Neural progenitor cell (in vitro differentiated cells): ENCODE measurements around the gene PUS10. TPM values are rescaled to one million over a fixed set of nuclear protein-coding genes. Genes with fewer than 3 reads are reported as not detected.
A peak's percentile ranks its signal among the peaks of the same experiment; 100 is the strongest.
"Not testable (repeated sequence)": the region's sequence is repeated elsewhere in the genome, so short reads cannot be mapped to it uniquely, and the experiment has no call there.

Experiments used
- DNase-seq: peaks from one replicate; pipeline ENCODE4 v3.0.0-alpha.2; 2016; ENCODE audit warnings: low spot score
- H2AFZ ChIP-seq: fragments of 200-600 bp; sonication (generic); replicated peaks from 2 replicates; pipeline ENCODE4 v1.6.1; 2016; ENCODE audit warnings: antibody characterized with exemption
- H3F3A ChIP-seq: fragments of 200-600 bp; sonication (generic); 2 replicates; pipeline ENCODE4 v1.6.1; 2016; ENCODE audit warnings: antibody characterized with exemption, low read depth
- H3K27ac ChIP-seq: fragments of 200-600 bp; sonication (generic); 2 replicates; pipeline ENCODE4 v1.5.1; 2016; ENCODE audit warnings: mild to moderate bottlenecking
- H3K27me3 ChIP-seq: fragments of 200-600 bp; sonication (generic); 2 replicates; pipeline ENCODE4 v1.6.1; 2016; ENCODE audit warnings: mild to moderate bottlenecking, moderate library complexity
- H3K36me3 ChIP-seq: fragments of 200-600 bp; sonication (generic); 2 replicates; pipeline ENCODE4 v1.5.1; 2016
- H3K4me1 ChIP-seq: fragments of 200-600 bp; sonication (generic); 2 replicates; pipeline ENCODE4 v1.6.1; 2016; ENCODE audit warnings: mixed run types
- H3K4me2 ChIP-seq: fragments of 200-600 bp; sonication (generic); 2 replicates; pipeline ENCODE4 v1.6.1; 2016
- H3K4me3 ChIP-seq: fragments of 200-600 bp; sonication (generic); 2 replicates; pipeline ENCODE4 v1.5.1; 2016
- H3K79me2 ChIP-seq: fragments of 200-600 bp; sonication (generic); 2 replicates; pipeline ENCODE4 v1.6.1; 2016; ENCODE audit warnings: low read depth
- H3K9ac ChIP-seq: fragments of 200-600 bp; sonication (generic); 2 replicates; pipeline ENCODE4 v1.6.1; 2016
- H3K9me3 ChIP-seq: fragments of 200-600 bp; sonication (generic); 2 replicates; pipeline ENCODE4 v1.5.1; 2016; ENCODE audit warnings: low read depth
- H4K20me1 ChIP-seq: fragments of 200-600 bp; sonication (generic); 2 replicates; pipeline ENCODE4 v1.6.1; 2016; ENCODE audit warnings: low read depth
- H3K27ac Mint-ChIP-seq: 3 replicates; pipeline ENCODE4 v1.8.0; 2021; ENCODE audit warnings: mixed read lengths
- H3K27me3 Mint-ChIP-seq: 2 replicates; pipeline ENCODE4 v1.8.0; 2022; ENCODE audit warnings: low read depth, mild to moderate bottlenecking, inconsistent platforms, moderate library complexity, mixed read lengths; ENCODE audit not compliant: insufficient read depth
- H3K36me3 Mint-ChIP-seq: 3 replicates; pipeline ENCODE4 v1.8.0; 2021; ENCODE audit warnings: mixed read lengths
- H3K4me1 Mint-ChIP-seq: 3 replicates; pipeline ENCODE4 v1.8.0; 2021; ENCODE audit warnings: mixed read lengths
- H3K4me3 Mint-ChIP-seq: 3 replicates; pipeline ENCODE4 v1.8.0; 2021; ENCODE audit warnings: mild to moderate bottlenecking, moderate library complexity, mixed read lengths
- H3K9me3 Mint-ChIP-seq: 3 replicates; pipeline ENCODE4 v1.8.0; 2020; ENCODE audit warnings: mixed read lengths
- CTCF ChIP-seq: fragments of 200-600 bp; sonication (generic); IDR thresholded peaks from 2 replicates; pipeline ENCODE4 v1.5.1; 2017; ENCODE audit warnings: antibody characterized with exemption, mild to moderate bottlenecking
- EZH2 ChIP-seq: fragments of 200-600 bp; sonication (generic); IDR thresholded peaks from 2 replicates; pipeline ENCODE4 v1.6.1; 2017; ENCODE audit warnings: antibody characterized with exemption, mild to moderate bottlenecking, moderate library complexity
- EZH2phosphoT487 ChIP-seq: fragments of 200-600 bp; sonication (generic); IDR thresholded peaks from 2 replicates; pipeline ENCODE4 v1.6.1; 2017; ENCODE audit warnings: antibody characterized with exemption
- total RNA-seq: library from RNA; depleted of rRNA; stranded (reverse); fragments of >200 nt; gene quantifications from 2 replicates; pipeline ENCODE4 v1.2.3, GENCODE V29; 2015; ENCODE audit warnings: low replicate concordance

Gene PUS10
- total RNA-seq, 1 donor from 2014 or later, result 11.3 TPM

GRCh38 chr2:61015976-61016375 is 2.1 kb downstream of the PUS10 start:
- Histone ChIP-seq H3K9ac (no peak overlapping the region), H3K4me3 (peak overlapping the region; percentile 71)
- no peak overlapping the region for H3K27ac Mint-ChIP-seq

DNA sequence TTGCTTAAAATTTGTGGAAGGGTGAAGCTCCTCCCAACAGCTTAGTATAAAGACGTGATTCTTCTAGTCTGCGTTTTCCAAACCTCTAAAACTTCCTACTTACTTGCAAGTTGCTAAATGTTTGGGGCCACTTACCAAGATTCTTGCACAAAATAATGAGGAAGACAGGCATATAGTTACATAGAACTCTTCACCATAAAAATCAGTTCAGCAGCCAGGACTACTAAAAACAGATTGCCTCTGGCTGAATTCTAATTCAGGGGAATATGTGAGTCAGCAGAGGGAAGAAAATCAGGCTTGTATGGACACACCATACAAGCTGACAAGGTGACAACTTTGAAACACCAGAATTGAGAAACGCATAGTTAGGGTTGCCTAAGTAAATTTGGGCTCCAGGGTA is 3.3 kb downstream of the PUS10 start:
- Histone ChIP-seq H2AFZ (no peak overlapping the region), H3K27me3 (no peaks in the 10 kb centered on the region), H3K79me2 (peaks cover 36% of the 10 kb centered on the region), H3K4me1 (peaks cover 14% of the 10 kb centered on the region), H3K9me3 (no peaks in the 10 kb centered on the region), H3K9ac (no peak overlapping the region), H3K4me3 (no peak overlapping the region), H3F3A (peaks cover 22% of the 10 kb centered on the region), H3K4me2 (no peak overlapping the region), H3K36me3 (peaks cover 3% of the 10 kb centered on the region), H4K20me1 (no peaks in the 10 kb centered on the region), H3K27ac (no peak overlapping the region)
- no peak for DNase-seq
- H3K9me3 Mint-ChIP-seq, result no peaks in the 10 kb centered on the region
- TF ChIP-seq EZH2 (no peak), CTCF (no peak), EZH2phosphoT487 (no peak)
- no peaks in the 10 kb centered on the region for H3K36me3 Mint-ChIP-seq
- peak overlapping the region; percentile 71 for H3K4me3 Mint-ChIP-seq
- H3K27me3 Mint-ChIP-seq, result peaks cover 3% of the 10 kb centered on the region
- no peak overlapping the region for H3K27ac Mint-ChIP-seq
- H3K4me1 Mint-ChIP-seq, result peaks cover 21% of the 10 kb centered on the region

More at GRCh38 chr2:61015976-61016375, 2.1 kb downstream of the PUS10 start:
- H3F3A ChIP-seq, result peaks cover 22% of the 10 kb centered on the region
- Mint-ChIP-seq H3K27me3 (peaks cover 3% of the 10 kb centered on the region), H3K4me3 (peak overlapping the region; percentile 100), H3K36me3 (peaks cover 5% of the 10 kb centered on the region), H3K4me1 (peaks cover 22% of the 10 kb centered on the region), H3K9me3 (peaks cover 2% of the 10 kb centered on the region)
- no peaks in the 10 kb centered on the region for H3K9me3 ChIP-seq
- no peak for DNase-seq
- H2AFZ ChIP-seq, result no peak overlapping the region
- peak overlapping the region; percentile 84 for H3K4me2 ChIP-seq
- peaks cover 49% of the 10 kb centered on the region for H3K79me2 ChIP-seq
- H3K36me3 ChIP-seq, result peaks cover 7% of the 10 kb centered on the region
- TF ChIP-seq EZH2 (no peak), CTCF (no peak), EZH2phosphoT487 (no peak)
- no peak overlapping the region for H3K27ac ChIP-seq
- H3K27me3 ChIP-seq, result no peaks in the 10 kb centered on the region
- H3K4me1 ChIP-seq, result peaks cover 14% of the 10 kb centered on the region
- no peaks in the 10 kb centered on the region for H4K20me1 ChIP-seq

DNA sequence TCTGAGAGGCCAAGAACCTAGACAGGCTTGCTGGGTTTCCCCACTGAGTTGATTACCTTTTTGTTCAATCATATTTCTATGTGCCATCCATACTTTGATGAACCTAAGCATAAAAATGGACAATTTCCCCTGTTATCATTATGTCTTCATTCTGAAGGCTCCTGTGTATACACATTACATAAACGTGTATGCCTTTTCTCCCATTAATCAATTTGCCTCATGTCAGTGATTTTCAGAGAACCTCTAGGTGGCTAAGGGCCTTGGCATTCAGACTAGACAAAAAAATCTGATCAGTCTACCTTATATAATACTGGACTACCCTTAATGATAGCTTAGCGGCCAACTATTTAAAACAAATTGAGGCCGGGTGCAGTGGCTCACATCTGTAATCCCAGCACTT is 4.7 kb downstream of the PUS10 start:
- no peaks in the 10 kb centered on the region for H3K9me3 Mint-ChIP-seq

DNA sequence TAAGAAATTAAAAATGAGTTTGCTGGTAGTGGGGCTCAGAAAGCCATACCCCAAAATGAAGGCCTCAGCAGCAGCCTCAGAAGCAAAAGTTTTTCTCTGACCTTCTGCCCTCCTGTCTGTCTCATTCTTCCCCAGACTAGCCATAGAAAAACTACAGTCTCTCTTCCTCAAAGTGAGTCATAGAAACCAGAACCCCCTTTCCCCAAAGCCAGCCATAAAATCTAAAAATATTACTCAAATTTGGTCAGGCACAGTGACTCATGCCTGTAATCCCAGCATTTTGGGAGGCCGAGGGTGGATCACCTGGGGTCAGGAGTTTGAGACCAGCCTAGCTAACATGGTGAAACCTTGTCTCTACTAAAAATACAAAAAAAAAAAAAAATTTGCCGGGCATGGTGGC is 5.8 kb downstream of the PUS10 start:
- not testable (repeated sequence) for H3K9ac ChIP-seq, H3K4me3 ChIP-seq, H3K27me3 Mint-ChIP-seq, H3K36me3 ChIP-seq, H3K9me3 Mint-ChIP-seq, DNase-seq, H3K27ac ChIP-seq, H4K20me1 ChIP-seq, H3K4me1 ChIP-seq, H3F3A ChIP-seq, H3K4me3 Mint-ChIP-seq, H3K4me2 ChIP-seq, H3K4me1 Mint-ChIP-seq, H2AFZ ChIP-seq, H3K36me3 Mint-ChIP-seq, H3K27ac Mint-ChIP-seq, H3K9me3 ChIP-seq, H3K27me3 ChIP-seq
- peaks cover 14% of the 10 kb centered on the region for H3K79me2 ChIP-seq

More for the DNA sequence above, 4.7 kb downstream of the PUS10 start:
- Histone ChIP-seq H3K27ac (no peak overlapping the region), H3K9ac (no peak overlapping the region), H3F3A (peaks cover 18% of the 10 kb centered on the region), H4K20me1 (no peaks in the 10 kb centered on the region), H3K4me3 (no peak overlapping the region), H3K4me1 (peaks cover 4% of the 10 kb centered on the region), H3K4me2 (no peak overlapping the region), H3K79me2 (peaks cover 23% of the 10 kb centered on the region), H3K27me3 (no peaks in the 10 kb centered on the region), H3K36me3 (no peaks in the 10 kb centered on the region), H2AFZ (no peak overlapping the region), H3K9me3 (no peaks in the 10 kb centered on the region)
- DNase-seq, result no peak
- TF ChIP-seq CTCF (no peak), EZH2phosphoT487 (no peak), EZH2 (no peak)
- Mint-ChIP-seq H3K36me3 (no peaks in the 10 kb centered on the region), H3K4me3 (no peak overlapping the region), H3K27ac (no peak overlapping the region), H3K4me1 (peaks cover 10% of the 10 kb centered on the region), H3K27me3 (peaks cover 3% of the 10 kb centered on the region)
